GM08714 (cell line): Measurements from ENCODE around the gene VSTM2L.

Source experiments
- H3K4me3 ChIP-seq: fragments of 200-500 bp; sonication (Bioruptor generic); 2 replicates; pipeline ENCODE4 v1.5.1; 2014; ENCODE audit warnings: mild to moderate bottlenecking, low read length, inconsistent platforms
- ZNF274 ChIP-seq: IDR thresholded peaks from 2 replicates; pipeline ENCODE4 v1.6.1; 2012; ENCODE audit warnings: mild to moderate bottlenecking, low read depth, low read length

The VSTM2L gene

GRCh38 chr20:37871751-37872150 is 31.2 kb upstream of the VSTM2L start:
- no peak for TF ChIP-seq ZNF274

GRCh38 chr20:37872161-37872560 is 30.8 kb upstream of the VSTM2L start:
- no peak overlapping the region for H3K4me3 ChIP-seq
- TF ChIP-seq ZNF274, result no peak

More at GRCh38 chr20:37871751-37872150, 31.2 kb upstream of the VSTM2L start:
- H3K4me3 ChIP-seq, result no peak overlapping the region

- H3K4me3 ChIP-seq, result no peak overlapping the region
- no peak for TF ChIP-seq ZNF274
These were observed 29.0 kb upstream of the VSTM2L start for GRCh38 chr20:37873884-37874283.

GRCh38 chr20:37875460-37876175 is 27.3 kb upstream of the VSTM2L start:
- no peak for TF ChIP-seq ZNF274
- no peak overlapping the region for H3K4me3 ChIP-seq

GRCh38 chr20:37876863-37877262 is 26.1 kb upstream of the VSTM2L start:
- no peak overlapping the region for H3K4me3 ChIP-seq
- TF ChIP-seq ZNF274, result no peak

- no peak overlapping the region for H3K4me3 ChIP-seq
- no peak for TF ChIP-seq ZNF274
These were observed 24.8 kb upstream of the VSTM2L start for GRCh38 chr20:37877832-37878772.

GRCh38 chr20:37878835-37879599 is 23.9 kb upstream of the VSTM2L start:
- no peak overlapping the region for H3K4me3 ChIP-seq
- TF ChIP-seq ZNF274, result no peak

GRCh38 chr20:37879843-37880242 is 23.1 kb upstream of the VSTM2L start:
- TF ChIP-seq ZNF274, result no peak
- H3K4me3 ChIP-seq, result no peak overlapping the region

GRCh38 chr20:37880726-37881591 is 22.0 kb upstream of the VSTM2L start:
- no peak overlapping the region for H3K4me3 ChIP-seq
- TF ChIP-seq ZNF274, result no peak

GRCh38 chr20:37881601-37882343 is 21.2 kb upstream of the VSTM2L start:
- TF ChIP-seq ZNF274, result no peak
- no peak overlapping the region for H3K4me3 ChIP-seq

GRCh38 chr20:37882961-37883712 is 19.8 kb upstream of the VSTM2L start:
- no peak overlapping the region for H3K4me3 ChIP-seq
- TF ChIP-seq ZNF274, result no peak

GRCh38 chr20:37885042-37885441 is 17.9 kb upstream of the VSTM2L start:
- no peak for TF ChIP-seq ZNF274
- no peak overlapping the region for H3K4me3 ChIP-seq
